ENCODE data around the gene TTC9B. TPM values are rescaled to one million over a fixed set of nuclear protein-coding genes. Genes with fewer than 3 reads are reported as not detected.
"Not testable (repeated sequence)": the region's sequence is repeated elsewhere in the genome, so short reads cannot be mapped to it uniquely, and the experiment has no call there.

The TTC9B gene
- total RNA-seq, 3 donors from 2014 or later: not detected

GRCh38 chr19:40219029-40219428, 845 bp upstream of the TTC9B start:
- not testable (repeated sequence) for DNase-seq; ATAC-seq; H3K4me3 Mint-ChIP-seq; H3K36me3 Mint-ChIP-seq (ENCODE audit: insufficient read depth); H3K9me3 Mint-ChIP-seq
- Mint-ChIP-seq H3K4me1 (ENCODE audit: low read depth) (peaks cover 12% of the 10 kb centered on the region), H3K27me3 (ENCODE audit: low read depth) (peaks cover 45% of the 10 kb centered on the region)

DNA sequence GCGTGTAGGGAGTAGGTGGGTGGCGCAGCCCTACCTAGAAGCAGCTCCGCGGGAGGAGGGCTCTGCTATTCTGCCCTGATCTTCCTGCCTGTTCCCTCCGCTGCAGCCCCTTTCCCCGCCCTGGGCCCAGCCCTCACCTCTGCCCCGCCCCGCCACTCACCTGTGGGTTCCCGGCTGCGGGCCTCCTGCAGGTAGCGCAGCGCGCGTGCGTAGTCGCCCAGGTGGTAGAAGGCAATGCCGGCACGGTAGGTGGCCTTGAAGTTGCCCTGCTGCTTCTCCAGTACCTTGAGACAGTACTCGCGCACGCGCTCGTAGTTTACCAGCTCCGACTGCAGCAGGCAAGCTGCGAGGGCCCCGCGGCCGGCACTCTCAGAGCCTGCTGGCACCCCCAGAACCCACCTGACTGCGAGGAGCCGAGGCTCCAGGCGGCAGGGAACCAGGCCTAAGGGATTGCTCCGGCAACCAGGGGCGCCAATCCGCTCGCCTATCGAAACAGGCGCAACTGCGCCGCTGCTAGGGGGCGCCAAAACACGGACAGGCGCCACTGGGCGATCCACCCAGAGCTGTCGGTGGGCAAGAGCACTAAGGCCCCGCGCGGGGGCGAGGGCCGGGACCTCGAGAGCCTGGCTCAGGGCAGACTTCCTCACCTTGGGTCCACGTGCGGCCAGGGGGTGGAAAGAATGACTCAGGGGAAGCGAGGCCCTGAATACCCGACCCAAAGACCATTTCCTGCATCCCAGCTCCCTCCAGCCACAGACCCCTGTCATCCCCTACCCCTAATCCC, 965 bp downstream of the TTC9B start:
- no peak overlapping the region for H3K4me3 Mint-ChIP-seq
- DNase-seq (no peak), ATAC-seq (no peak)
- peaks cover 11% of the 10 kb centered on the region for H3K4me1 Mint-ChIP-seq (ENCODE audit: low read depth)
- no peaks in the 10 kb centered on the region for H3K36me3 Mint-ChIP-seq (ENCODE audit: insufficient read depth)
- H3K27me3 Mint-ChIP-seq (ENCODE audit: low read depth): peaks cover 43% of the 10 kb centered on the region
- H3K9me3 Mint-ChIP-seq: peaks cover 4% of the 10 kb centered on the region

GRCh38 chr19:40216777-40217026, 1.5 kb downstream of the TTC9B start:
- ATAC-seq (peak in 1 of 2 donors; percentile 19), DNase-seq (no peak)
- Mint-ChIP-seq H3K4me1 (ENCODE audit: low read depth) (peaks cover 7% of the 10 kb centered on the region), H3K36me3 (ENCODE audit: insufficient read depth) (no peaks in the 10 kb centered on the region), H3K9me3 (no peaks in the 10 kb centered on the region), H3K4me3 (no peak overlapping the region), H3K27me3 (ENCODE audit: low read depth) (peaks cover 40% of the 10 kb centered on the region)

GRCh38 chr19:40216013-40216776, 2.0 kb downstream of the TTC9B start:
- H3K36me3 Mint-ChIP-seq (ENCODE audit: insufficient read depth): no peaks in the 10 kb centered on the region
- DNase-seq (no peak), ATAC-seq (no peak)
- peaks cover 7% of the 10 kb centered on the region for H3K4me1 Mint-ChIP-seq (ENCODE audit: low read depth)
- no peak overlapping the region for H3K4me3 Mint-ChIP-seq
- peaks cover 40% of the 10 kb centered on the region for H3K27me3 Mint-ChIP-seq (ENCODE audit: low read depth)
- no peaks in the 10 kb centered on the region for H3K9me3 Mint-ChIP-seq

DNA sequence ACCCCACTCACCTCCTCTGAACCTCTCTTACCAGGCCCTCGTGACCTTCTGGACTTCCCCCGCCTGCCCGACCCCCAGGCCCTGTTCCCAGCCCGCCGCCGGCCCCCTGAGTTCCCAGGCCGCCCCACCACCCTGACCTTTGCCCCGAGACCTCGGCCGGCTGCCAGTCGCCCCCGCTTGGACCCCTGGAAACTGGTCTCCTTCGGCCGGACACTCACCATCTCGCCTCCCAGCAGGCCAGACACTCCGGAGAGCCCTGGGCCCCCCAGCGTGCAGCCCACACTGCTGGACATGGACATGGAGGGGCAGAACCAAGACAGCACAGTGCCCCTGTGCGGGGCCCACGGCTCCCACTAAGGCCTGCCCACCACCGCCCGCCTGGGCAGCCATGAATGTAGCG, 3.2 kb downstream of the TTC9B start:
- no peak for ATAC-seq
- Mint-ChIP-seq H3K4me3 (no peak overlapping the region), H3K36me3 (ENCODE audit: insufficient read depth) (peaks cover 9% of the 10 kb centered on the region), H3K9me3 (no peaks in the 10 kb centered on the region), H3K27me3 (ENCODE audit: low read depth) (peaks cover 35% of the 10 kb centered on the region), H3K4me1 (ENCODE audit: low read depth) (peaks cover 5% of the 10 kb centered on the region)
- no peak for DNase-seq

- H3K9me3 Mint-ChIP-seq: no peaks in the 10 kb centered on the region
- ATAC-seq: no peak
- H3K4me3 Mint-ChIP-seq: no peak overlapping the region
- DNase-seq: no peak
- peaks cover 14% of the 10 kb centered on the region for H3K36me3 Mint-ChIP-seq (ENCODE audit: insufficient read depth)
- H3K27me3 Mint-ChIP-seq (ENCODE audit: low read depth): peaks cover 26% of the 10 kb centered on the region
- H3K4me1 Mint-ChIP-seq (ENCODE audit: low read depth): peaks cover 4% of the 10 kb centered on the region
Observed at GRCh38 chr19:40213882-40214570, 4.2 kb downstream of the TTC9B start.

GRCh38 chr19:40213251-40213829, 4.8 kb downstream of the TTC9B start:
- H3K4me3 Mint-ChIP-seq: no peak overlapping the region
- DNase-seq (no peak), ATAC-seq (no peak)
- H3K4me1 Mint-ChIP-seq (ENCODE audit: low read depth): peaks cover 4% of the 10 kb centered on the region
- peaks cover 20% of the 10 kb centered on the region for H3K27me3 Mint-ChIP-seq (ENCODE audit: low read depth)
- no peaks in the 10 kb centered on the region for H3K9me3 Mint-ChIP-seq
- peaks cover 19% of the 10 kb centered on the region for H3K36me3 Mint-ChIP-seq (ENCODE audit: insufficient read depth)

- ATAC-seq (no peak), DNase-seq (no peak)
- H3K9me3 Mint-ChIP-seq: no peaks in the 10 kb centered on the region
Observed at GRCh38 chr19:40210889-40211288, 7.3 kb downstream of the TTC9B start.

DNA sequence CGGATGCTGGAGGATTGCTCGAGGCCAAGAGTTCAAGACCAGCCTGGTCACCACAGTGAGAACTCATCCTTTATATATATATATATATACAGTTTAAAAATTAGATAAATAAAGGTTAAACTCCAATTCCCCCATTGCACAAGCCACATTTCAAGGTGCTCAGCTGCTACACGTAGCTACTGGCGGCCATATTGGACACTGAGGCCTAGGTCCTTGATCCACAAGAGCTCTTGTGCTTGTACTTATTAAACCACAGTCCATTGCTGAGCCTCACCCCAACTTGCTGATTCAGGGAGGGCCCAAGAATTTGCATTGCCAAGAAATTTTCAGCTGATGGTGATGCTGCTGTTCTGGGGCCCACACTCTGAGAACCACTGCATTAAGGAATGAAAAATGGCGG, 9.6 kb downstream of the TTC9B start:
- no peak overlapping the region for H3K4me3 Mint-ChIP-seq
- ATAC-seq (no peak), DNase-seq (no peak)
- no peaks in the 10 kb centered on the region for H3K9me3 Mint-ChIP-seq
- H3K27me3 Mint-ChIP-seq (ENCODE audit: low read depth): no peaks in the 10 kb centered on the region
- peaks cover 22% of the 10 kb centered on the region for H3K36me3 Mint-ChIP-seq (ENCODE audit: insufficient read depth)
- H3K4me1 Mint-ChIP-seq (ENCODE audit: low read depth): no peaks in the 10 kb centered on the region

More at GRCh38 chr19:40210889-40211288, 7.3 kb downstream of the TTC9B start:
- Mint-ChIP-seq H3K27me3 (ENCODE audit: low read depth) (peaks cover 1% of the 10 kb centered on the region), H3K36me3 (ENCODE audit: insufficient read depth) (peaks cover 19% of the 10 kb centered on the region), H3K4me1 (ENCODE audit: low read depth) (no peaks in the 10 kb centered on the region), H3K4me3 (no peak overlapping the region)

- Mint-ChIP-seq H3K4me1 (ENCODE audit: low read depth) (no peaks in the 10 kb centered on the region), H3K27me3 (ENCODE audit: low read depth) (no peaks in the 10 kb centered on the region), H3K36me3 (ENCODE audit: insufficient read depth) (peaks cover 22% of the 10 kb centered on the region), H3K4me3 (no peak overlapping the region), H3K9me3 (no peaks in the 10 kb centered on the region)
- ATAC-seq (no peak), DNase-seq (no peak)
Observed at GRCh38 chr19:40205760-40206159, 12.4 kb downstream of the TTC9B start.

DNA sequence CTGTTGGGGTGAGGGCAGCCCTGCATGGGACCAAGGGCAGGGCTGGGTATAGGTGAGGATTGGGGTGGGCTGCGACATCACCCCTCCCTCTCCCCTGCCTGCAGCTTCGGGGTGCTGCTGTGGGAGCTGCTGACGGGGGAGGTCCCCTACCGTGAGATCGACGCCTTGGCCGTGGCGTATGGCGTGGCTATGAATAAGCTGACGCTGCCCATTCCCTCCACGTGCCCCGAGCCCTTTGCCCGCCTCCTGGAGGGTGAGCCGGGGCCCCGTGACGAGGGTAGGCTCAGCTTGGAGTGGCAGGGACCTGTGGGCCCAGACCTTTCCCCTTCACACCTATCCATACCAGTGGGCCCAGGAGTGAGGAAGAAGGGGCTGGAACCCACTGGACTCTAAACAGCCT, 13.8 kb downstream of the TTC9B start:
- Mint-ChIP-seq H3K9me3 (no peaks in the 10 kb centered on the region), H3K36me3 (ENCODE audit: insufficient read depth) (peaks cover 13% of the 10 kb centered on the region), H3K27me3 (ENCODE audit: low read depth) (no peaks in the 10 kb centered on the region), H3K4me3 (no peak overlapping the region), H3K4me1 (ENCODE audit: low read depth) (no peaks in the 10 kb centered on the region)
- DNase-seq: no peak
- no peak for ATAC-seq

- Mint-ChIP-seq H3K9me3 (no peaks in the 10 kb centered on the region), H3K27me3 (ENCODE audit: low read depth) (no peaks in the 10 kb centered on the region), H3K4me3 (no peak overlapping the region), H3K4me1 (ENCODE audit: low read depth) (no peaks in the 10 kb centered on the region), H3K36me3 (ENCODE audit: insufficient read depth) (peaks cover 6% of the 10 kb centered on the region)
- no peak for ATAC-seq
- no peak for DNase-seq
Observed at GRCh38 chr19:40200341-40201099, 17.7 kb downstream of the TTC9B start.

DNA sequence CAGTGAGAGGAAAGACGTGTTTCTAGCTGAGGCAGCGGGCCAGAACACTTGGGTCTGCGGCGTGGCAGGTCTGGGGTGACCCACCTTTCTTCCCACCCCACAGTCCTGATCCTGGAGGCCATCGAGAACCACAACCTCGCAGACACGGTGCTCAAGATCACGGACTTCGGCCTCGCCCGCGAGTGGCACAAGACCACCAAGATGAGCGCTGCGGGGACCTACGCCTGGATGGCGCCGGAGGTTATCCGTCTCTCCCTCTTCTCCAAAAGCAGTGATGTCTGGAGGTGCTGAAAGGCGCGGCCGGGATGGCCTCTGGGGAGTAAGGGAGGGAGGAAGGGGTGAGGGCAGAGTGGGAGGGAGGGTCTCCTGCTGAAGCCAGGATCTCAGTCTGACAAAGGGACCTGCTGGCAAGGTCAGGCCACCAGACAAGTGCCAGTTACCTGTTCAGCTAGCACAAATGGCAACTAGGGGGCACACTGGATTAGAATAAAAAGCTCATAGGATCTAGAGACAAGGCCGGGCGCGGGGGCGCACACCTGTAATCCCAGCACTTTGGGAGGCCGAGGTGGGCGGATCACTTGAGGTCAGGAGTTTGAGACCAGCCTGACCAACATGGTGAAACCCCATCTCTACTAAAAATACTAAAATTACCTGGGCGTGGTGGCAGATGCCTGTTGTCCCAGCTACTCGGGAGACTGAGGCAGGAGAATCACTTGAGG, 19.8 kb downstream of the TTC9B start:
- H3K4me3 Mint-ChIP-seq: no peak overlapping the region
- no peak for ATAC-seq
- DNase-seq: no peak
- no peaks in the 10 kb centered on the region for H3K9me3 Mint-ChIP-seq
- H3K27me3 Mint-ChIP-seq (ENCODE audit: low read depth): no peaks in the 10 kb centered on the region
- peaks cover 8% of the 10 kb centered on the region for H3K4me1 Mint-ChIP-seq (ENCODE audit: low read depth)
- peaks cover 2% of the 10 kb centered on the region for H3K36me3 Mint-ChIP-seq (ENCODE audit: insufficient read depth)

- ATAC-seq: no peak
- Mint-ChIP-seq H3K4me1 (ENCODE audit: low read depth) (peaks cover 28% of the 10 kb centered on the region), H3K36me3 (ENCODE audit: insufficient read depth) (no peaks in the 10 kb centered on the region), H3K4me3 (peak overlapping the region; percentile 12), H3K9me3 (no peaks in the 10 kb centered on the region), H3K27me3 (ENCODE audit: low read depth) (no peaks in the 10 kb centered on the region)
- no peak for DNase-seq
Observed at GRCh38 chr19:40193587-40193849, 24.7 kb downstream of the TTC9B start.

Data from activated T-cell treated with anti-CD3 and anti-CD28 coated beads, Interleukin-2, amount 50 U/mL, for 4 hours (primary cell).